PC-9 (cell line): ENCODE results near the gene GPR42. TPM values are rescaled to one million over a fixed set of nuclear protein-coding genes. Genes with fewer than 3 reads are reported as not detected.

Experiments used
- BruUV-seq: library from RNA; stranded (reverse); fragments of 400-500 nt; replicated peaks from 2 replicates; lab custom pipeline; 2021; lab: Mats Ljungman, UMichigan
- CTCF ChIA-PET: fragments of 300-600 bp; sonication (Branson Sonifier 250); formaldehyde crosslinking; loops from one replicate; lab custom pipeline; 2022; ENCODE audit warnings: antibody characterized with exemption; lab: Charles Lee
- POLR2A ChIA-PET: fragments of 300-600 bp; sonication (Branson Sonifier 250); formaldehyde crosslinking; loops from one replicate; lab custom pipeline; 2022; ENCODE audit warnings: antibody characterized with exemption; ENCODE audit not compliant: unreplicated experiment; lab: Charles Lee
- DNase-seq, 2 experiments: peaks; one replicate each; pipeline versions ENCODE4 v3.0.0 to v3.0.0-alpha.2; 2015 to 2022; ENCODE audit warnings: mixed read lengths in 1 of 2
- H2AFZ ChIP-seq: fragments of 200-600 bp; sonication (generic); 2 replicates; pipeline ENCODE4 v1.8.1; 2017; ENCODE audit warnings: antibody characterized with exemption
- H3F3A ChIP-seq: fragments of 200-600 bp; sonication (generic); 2 replicates; pipeline ENCODE4 v1.8.1; 2017; ENCODE audit warnings: antibody characterized with exemption, mild to moderate bottlenecking, low read depth; ENCODE audit not compliant: insufficient read depth
- H3K27ac ChIP-seq: fragments of 200-600 bp; sonication (generic); 2 replicates; pipeline ENCODE4 v1.6.1; 2016; ENCODE audit warnings: mixed run types
- H3K27me3 ChIP-seq: fragments of 200-600 bp; sonication (generic); 2 replicates; pipeline ENCODE4 v1.6.1; 2016; ENCODE audit warnings: low read depth, mixed run types; ENCODE audit not compliant: insufficient read depth
- H3K36me3 ChIP-seq: fragments of 200-600 bp; sonication (generic); 2 replicates; pipeline ENCODE4 v1.6.1; 2016; ENCODE audit warnings: low read depth, mixed run types
- H3K4me1 ChIP-seq: fragments of 200-600 bp; sonication (generic); replicated peaks from 2 replicates; pipeline ENCODE4 v1.6.1; 2016; ENCODE audit warnings: mixed run types; ENCODE audit not compliant: insufficient read depth
- H3K4me2 ChIP-seq: fragments of 200-600 bp; sonication (generic); 2 replicates; pipeline ENCODE4 v1.6.1; 2017; ENCODE audit warnings: mixed run types
- H3K4me3 ChIP-seq: fragments of 200-600 bp; sonication (generic); 2 replicates; pipeline ENCODE4 v1.6.1; 2016; ENCODE audit warnings: mixed run types
- H3K79me2 ChIP-seq: fragments of 200-600 bp; sonication (generic); 2 replicates; pipeline ENCODE4 v1.6.1; 2017; ENCODE audit warnings: low read depth, mixed run types
- H3K9me2 ChIP-seq: fragments of 200-600 bp; sonication (generic); 2 replicates; pipeline ENCODE4 v1.8.1; 2017; ENCODE audit warnings: mild to moderate bottlenecking; ENCODE audit not compliant: insufficient read depth
- H3K9me3 ChIP-seq: fragments of 200-600 bp; sonication (generic); 2 replicates; pipeline ENCODE4 v1.8.1; 2016; ENCODE audit warnings: low read depth; ENCODE audit not compliant: insufficient read depth
- H4K20me1 ChIP-seq: fragments of 200-600 bp; sonication (generic); 2 replicates; pipeline ENCODE4 v1.8.1; 2017; ENCODE audit not compliant: insufficient read depth
- EZH2 ChIP-seq: fragments of 200-600 bp; sonication (generic); IDR thresholded peaks from 2 replicates; pipeline ENCODE4 v1.8.0; 2017; ENCODE audit warnings: antibody characterized with exemption, low read depth
- intact Hi-C: fragments of 100-400 bp; cut with micrococcal nuclease; formaldehyde crosslinking; loops from one replicate; pipeline ENCODE4 v1.10.0; 2022; ENCODE audit not compliant: unreplicated experiment
- total RNA-seq: library from RNA; stranded (reverse); gene quantifications from 2 replicates; pipeline ENCODE4 v1.2.3, GENCODE V29; 2021
- TF ChIP-seq, protein P1 (sequence below): fragments of 200-600 bp; sonication (generic); conservative IDR thresholded peaks from 2 replicates; pipeline ENCODE4 v1.6.1; 2017; ENCODE audit warnings: mixed run types, antibody characterized with exemption, mild to moderate bottlenecking, moderate library complexity

Gene GPR42
- total RNA-seq, 1 experiment from 2014 or later, result not detected

DNA sequence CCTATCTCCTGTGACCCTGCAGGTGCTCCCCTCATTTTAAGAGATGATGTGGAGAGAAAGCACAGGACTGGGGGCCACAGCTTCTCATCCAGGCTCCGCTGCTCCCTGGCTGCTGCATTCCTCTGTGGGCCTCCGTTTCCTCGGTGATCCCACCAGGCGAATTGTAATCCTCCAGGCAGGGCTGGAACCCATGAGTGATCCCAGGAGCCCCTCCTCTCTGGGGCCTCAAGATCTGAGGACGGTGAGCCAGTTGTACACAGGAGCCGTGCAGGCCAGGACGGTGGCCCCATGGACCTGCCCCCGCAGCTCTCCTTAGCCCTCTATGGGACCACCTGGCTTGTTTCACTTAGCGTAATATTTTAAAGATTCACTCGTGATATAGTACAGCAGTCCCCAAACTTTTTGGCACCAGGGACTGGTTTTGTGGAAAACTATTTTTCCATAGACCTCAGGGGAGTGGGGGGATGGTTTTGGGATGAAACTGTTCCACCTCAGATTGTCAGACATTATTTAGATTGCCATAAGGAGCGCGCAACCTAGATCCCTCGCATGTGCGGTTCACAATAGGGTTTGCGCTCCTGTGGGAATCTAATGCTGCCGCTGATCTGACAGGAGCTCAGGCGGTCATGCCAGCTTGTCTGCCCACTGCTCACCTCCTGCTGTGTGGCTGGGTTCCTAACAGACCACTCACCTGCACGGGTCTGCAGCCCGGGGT is 7.0 kb upstream of the GPR42 start:
- TF ChIP-seq, protein P1, sequence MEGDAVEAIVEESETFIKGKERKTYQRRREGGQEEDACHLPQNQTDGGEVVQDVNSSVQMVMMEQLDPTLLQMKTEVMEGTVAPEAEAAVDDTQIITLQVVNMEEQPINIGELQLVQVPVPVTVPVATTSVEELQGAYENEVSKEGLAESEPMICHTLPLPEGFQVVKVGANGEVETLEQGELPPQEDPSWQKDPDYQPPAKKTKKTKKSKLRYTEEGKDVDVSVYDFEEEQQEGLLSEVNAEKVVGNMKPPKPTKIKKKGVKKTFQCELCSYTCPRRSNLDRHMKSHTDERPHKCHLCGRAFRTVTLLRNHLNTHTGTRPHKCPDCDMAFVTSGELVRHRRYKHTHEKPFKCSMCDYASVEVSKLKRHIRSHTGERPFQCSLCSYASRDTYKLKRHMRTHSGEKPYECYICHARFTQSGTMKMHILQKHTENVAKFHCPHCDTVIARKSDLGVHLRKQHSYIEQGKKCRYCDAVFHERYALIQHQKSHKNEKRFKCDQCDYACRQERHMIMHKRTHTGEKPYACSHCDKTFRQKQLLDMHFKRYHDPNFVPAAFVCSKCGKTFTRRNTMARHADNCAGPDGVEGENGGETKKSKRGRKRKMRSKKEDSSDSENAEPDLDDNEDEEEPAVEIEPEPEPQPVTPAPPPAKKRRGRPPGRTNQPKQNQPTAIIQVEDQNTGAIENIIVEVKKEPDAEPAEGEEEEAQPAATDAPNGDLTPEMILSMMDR, result no peak
- no peak for TF ChIP-seq EZH2
- H3K4me3 ChIP-seq, result no peak overlapping the region
- no peak overlapping the region for H2AFZ ChIP-seq
- no peaks in the 10 kb centered on the region for H3F3A ChIP-seq
- no peaks in the 10 kb centered on the region for H3K4me1 ChIP-seq
- POLR2A ChIA-PET, result no interaction called here
- BruUV-seq, result no TSS peak
- intact Hi-C loops, result no loop called here
- DNase-seq, result no peak
- H3K27me3 ChIP-seq, result peaks cover 22% of the 10 kb centered on the region
- H3K79me2 ChIP-seq, result no peaks in the 10 kb centered on the region
- no peak overlapping the region for H3K4me2 ChIP-seq
- CTCF ChIA-PET, result no interaction called here
- no peaks in the 10 kb centered on the region for H3K9me2 ChIP-seq
- H3K27ac ChIP-seq, result no peak overlapping the region
- no peaks in the 10 kb centered on the region for H3K36me3 ChIP-seq
- no peaks in the 10 kb centered on the region for H3K9me3 ChIP-seq
- H4K20me1 ChIP-seq, result no peaks in the 10 kb centered on the region

DNA sequence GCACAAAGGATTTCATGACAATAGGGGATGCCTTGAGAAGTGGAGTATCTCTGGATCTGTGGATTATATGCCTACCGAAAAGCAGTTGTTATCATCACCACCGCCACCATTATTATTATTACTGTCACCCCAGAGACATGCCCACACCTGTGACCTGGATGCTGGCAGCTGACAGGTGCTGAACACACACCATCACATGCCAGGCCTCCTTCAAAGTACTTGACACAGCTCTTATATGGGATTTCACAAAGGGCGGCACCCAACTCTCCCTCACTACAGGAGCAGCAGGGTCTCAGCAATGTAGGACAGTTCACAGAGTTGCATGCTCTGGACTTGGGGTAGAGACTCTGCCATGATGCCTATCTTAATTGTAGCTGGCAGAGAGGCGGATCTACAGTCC is 5.6 kb upstream of the GPR42 start:
- H3K4me2 ChIP-seq, result no peak overlapping the region
- no peaks in the 10 kb centered on the region for H3K36me3 ChIP-seq
- H2AFZ ChIP-seq, result no peak overlapping the region
- no peak overlapping the region for H3K4me3 ChIP-seq
- H3K9me3 ChIP-seq, result no peaks in the 10 kb centered on the region
- H3K27ac ChIP-seq, result no peak overlapping the region
- no peaks in the 10 kb centered on the region for H4K20me1 ChIP-seq
- H3K79me2 ChIP-seq, result no peaks in the 10 kb centered on the region
- POLR2A ChIA-PET, result no interaction called here
- TF ChIP-seq EZH2, result no peak
- TF ChIP-seq, protein P1, result no peak
- no TSS peak for BruUV-seq
- CTCF ChIA-PET, result no interaction called here
- H3K27me3 ChIP-seq, result peaks cover 22% of the 10 kb centered on the region
- no peaks in the 10 kb centered on the region for H3K9me2 ChIP-seq
- no peaks in the 10 kb centered on the region for H3K4me1 ChIP-seq
- H3F3A ChIP-seq, result no peaks in the 10 kb centered on the region
- no peak for DNase-seq
- intact Hi-C loops, result no loop called here

DNA sequence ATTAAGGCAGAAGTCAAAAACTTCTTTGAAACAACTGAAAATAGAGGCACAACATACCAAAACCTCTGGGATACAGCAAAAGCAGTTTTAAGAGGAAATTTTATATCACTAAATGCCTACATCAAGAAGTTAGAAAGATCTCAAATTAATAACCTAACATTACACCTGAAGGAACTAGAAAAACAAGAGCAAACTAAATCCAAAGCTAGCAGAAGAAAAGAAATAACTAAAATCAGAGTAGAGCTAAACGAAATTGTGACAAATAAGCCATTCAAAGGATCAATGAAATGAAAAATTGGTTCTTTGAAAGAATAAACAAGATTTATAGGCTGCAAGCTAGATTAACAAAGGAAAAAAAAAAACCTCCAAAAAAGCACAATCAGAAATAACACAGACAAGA is 2.5 kb upstream of the GPR42 start:
- Histone ChIP-seq H3K27ac (no peak overlapping the region), H3K27me3 (peaks cover 22% of the 10 kb centered on the region), H3K36me3 (no peaks in the 10 kb centered on the region), H3K4me3 (no peak overlapping the region), H3F3A (no peaks in the 10 kb centered on the region), H4K20me1 (no peaks in the 10 kb centered on the region), H3K4me1 (no peaks in the 10 kb centered on the region), H3K79me2 (no peaks in the 10 kb centered on the region), H3K9me2 (no peaks in the 10 kb centered on the region), H3K4me2 (no peak overlapping the region), H3K9me3 (no peaks in the 10 kb centered on the region), H2AFZ (no peak overlapping the region)
- ChIA-PET POLR2A (no interaction called here), CTCF (no interaction called here)
- DNase-seq, result no peak
- intact Hi-C loops, result no loop called here
- TF ChIP-seq, protein P1, result no peak
- no peak for TF ChIP-seq EZH2
- BruUV-seq, result no TSS peak
